ENCODE results near the gene SFI1.

DNA sequence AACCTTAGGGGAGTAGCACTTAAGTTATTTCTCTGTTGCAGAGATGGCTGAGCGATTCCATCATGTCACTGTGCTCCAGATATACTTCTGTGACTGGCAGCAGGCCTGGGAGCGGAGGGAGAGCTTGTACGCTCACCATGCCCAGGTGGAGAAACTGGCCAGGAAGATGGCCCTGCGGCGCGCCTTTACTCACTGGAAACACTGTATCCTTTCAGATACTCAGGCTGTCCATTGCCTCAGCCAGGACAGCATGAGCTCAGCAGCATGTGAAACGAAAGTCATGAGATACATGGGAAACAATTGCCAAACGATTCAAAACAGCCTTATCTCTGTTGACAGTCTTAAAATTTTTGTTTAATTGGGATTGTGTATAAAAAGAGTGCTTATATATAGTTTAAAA lies 78.9 kb downstream of the SFI1 start:
- TF ChIP-seq, protein P1, sequence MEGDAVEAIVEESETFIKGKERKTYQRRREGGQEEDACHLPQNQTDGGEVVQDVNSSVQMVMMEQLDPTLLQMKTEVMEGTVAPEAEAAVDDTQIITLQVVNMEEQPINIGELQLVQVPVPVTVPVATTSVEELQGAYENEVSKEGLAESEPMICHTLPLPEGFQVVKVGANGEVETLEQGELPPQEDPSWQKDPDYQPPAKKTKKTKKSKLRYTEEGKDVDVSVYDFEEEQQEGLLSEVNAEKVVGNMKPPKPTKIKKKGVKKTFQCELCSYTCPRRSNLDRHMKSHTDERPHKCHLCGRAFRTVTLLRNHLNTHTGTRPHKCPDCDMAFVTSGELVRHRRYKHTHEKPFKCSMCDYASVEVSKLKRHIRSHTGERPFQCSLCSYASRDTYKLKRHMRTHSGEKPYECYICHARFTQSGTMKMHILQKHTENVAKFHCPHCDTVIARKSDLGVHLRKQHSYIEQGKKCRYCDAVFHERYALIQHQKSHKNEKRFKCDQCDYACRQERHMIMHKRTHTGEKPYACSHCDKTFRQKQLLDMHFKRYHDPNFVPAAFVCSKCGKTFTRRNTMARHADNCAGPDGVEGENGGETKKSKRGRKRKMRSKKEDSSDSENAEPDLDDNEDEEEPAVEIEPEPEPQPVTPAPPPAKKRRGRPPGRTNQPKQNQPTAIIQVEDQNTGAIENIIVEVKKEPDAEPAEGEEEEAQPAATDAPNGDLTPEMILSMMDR (IDR thresholded peaks at IDR 0.05) = no peak
- no peak for TF ChIP-seq POLR2A (IDR thresholded peaks at IDR 0.05)
